GM19035 (cell line): Measurements from ENCODE around the gene SCAF4.
A peak's percentile ranks its signal among the peaks of the same experiment; 100 is the strongest.
"Not testable (repeated sequence)": the region's sequence is repeated elsewhere in the genome, so short reads cannot be mapped to it uniquely, and the experiment has no call there.

Experiments used
- ATAC-seq: cut with Tn5 transposase; IDR thresholded peaks from one replicate; pipeline ENCODE4 v1.9.1; 2021; ENCODE audit not compliant: unreplicated experiment

The SCAF4 gene

DNA sequence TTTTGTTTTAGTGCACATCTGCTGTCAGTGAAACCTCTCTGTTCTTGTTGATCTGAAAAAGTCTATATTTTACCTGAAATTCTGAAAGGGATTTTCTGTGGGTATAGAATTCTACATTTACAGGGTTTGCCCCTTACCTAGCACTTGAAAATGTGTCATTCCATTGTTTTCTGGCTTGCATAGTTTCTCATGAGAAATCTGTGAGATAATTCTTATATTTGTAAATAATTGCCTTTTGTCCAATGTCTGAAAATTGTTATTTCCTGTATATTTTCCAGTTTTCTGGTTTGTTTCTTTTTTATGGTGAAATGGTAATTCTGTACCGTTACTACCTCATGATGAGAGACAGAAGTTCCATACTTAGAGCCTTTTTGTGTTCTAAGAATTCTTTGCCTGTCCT, 11.8 kb upstream of the SCAF4 start:
- no peak for ATAC-seq

DNA sequence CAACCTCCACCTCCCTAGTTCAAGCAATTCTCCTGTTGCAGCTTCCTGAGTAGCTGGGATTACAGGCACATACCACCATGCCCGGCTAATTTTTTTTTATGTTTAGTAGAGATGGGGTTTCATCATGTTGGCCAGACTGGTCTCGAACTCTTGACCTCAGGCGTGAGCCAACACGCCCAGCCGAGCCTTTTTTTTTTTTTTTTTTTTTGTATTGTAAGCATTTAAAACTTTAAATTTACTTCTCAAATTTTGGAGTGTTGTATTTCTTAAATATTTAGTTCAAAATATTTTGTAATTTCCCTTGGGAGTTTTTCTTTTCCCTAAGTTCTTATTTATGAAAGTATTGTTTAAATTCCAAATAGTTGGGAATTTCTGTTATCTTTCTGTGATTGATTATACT, 9.2 kb upstream of the SCAF4 start:
- ATAC-seq = no peak

DNA sequence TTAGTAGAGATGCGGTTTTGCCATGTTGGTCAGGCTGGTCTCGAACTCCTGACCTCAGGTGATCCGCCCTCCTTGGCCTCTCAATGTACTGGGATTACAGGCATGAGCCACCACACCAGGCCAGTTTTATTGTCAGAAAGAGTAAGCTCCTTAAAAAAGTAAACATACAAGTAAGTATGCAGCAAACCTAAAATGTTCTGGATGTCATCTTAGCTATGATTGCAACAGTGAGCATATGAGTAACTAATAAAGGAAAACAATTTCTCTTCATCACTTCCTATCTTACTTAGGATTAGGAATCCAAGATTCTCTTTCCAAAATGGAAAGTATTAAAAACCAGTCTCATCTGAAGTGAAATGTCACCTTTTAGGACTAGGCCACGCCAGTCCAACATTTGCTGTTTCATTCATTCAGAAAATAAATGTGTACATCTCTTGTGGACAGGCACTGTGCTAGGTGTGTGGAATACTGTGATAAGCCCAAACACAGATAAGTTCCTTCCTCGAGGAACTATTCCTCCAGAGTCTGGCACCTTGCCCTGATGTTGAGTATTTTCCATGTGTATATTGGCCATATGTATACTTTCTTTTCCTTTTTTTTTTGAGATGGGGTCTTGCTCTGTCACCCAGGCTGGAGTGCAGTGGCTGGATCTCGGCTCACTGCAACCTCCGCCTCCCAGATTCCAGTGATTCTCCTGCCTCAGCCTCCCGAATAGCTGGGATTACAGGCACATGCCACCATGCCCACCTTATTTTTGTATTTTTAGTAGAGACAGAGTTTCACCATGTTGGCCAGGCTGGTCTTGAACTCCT, 5.9 kb upstream of the SCAF4 start:
- not testable (repeated sequence) for ATAC-seq

DNA sequence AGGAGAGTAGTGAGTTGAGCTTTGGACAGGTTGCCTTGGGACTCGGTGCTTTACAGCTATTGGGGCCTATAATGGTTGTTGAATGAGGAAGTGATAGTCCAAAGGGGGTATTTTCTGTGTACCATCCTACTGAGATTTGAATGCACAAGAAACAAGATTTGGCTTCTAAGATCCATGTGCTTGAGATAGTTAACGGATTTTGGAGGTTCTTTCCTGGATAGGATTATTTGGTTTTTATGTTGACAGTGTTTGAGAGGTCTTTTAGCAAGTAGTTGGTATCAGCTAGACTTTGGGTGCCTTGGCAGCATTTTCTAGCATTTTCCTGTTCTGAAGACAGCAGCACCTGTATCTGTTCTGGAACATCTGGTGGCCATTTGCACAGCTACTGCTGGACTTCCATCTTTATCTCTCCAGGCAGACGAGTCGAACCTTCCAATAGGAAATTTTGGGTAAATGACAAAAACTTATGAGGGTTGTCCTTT, 3.6 kb upstream of the SCAF4 start:
- no peak for ATAC-seq

DNA sequence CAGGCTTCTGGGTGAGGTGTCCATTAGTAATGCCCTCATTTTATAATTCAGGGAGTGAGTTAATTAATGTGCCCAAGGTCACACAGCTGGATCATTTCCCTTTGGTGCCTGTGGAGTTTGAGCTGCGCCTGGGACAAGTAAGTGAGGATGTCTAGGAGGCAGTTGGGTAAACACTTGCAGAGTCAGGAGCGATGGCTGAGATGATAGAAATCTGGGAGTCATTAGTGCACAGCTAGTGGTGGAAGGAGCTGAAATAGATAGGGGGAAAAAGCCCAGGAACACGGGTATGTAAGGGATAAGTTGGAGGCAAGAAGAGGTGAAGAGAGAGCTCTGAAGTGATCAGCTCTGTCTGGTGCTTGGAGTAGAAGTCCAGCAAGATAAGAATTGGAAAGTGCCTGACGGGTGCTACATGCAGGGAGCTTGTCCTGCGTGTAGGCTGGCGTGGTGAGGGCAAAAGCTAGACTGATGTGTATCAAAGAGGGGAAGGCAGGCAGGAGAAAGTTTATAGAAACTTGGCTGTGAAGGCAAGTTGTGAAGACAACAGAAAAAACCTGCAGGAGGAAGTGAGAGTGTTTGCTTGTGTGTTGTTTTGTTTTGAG, 1.7 kb upstream of the SCAF4 start:
- ATAC-seq = no peak

DNA sequence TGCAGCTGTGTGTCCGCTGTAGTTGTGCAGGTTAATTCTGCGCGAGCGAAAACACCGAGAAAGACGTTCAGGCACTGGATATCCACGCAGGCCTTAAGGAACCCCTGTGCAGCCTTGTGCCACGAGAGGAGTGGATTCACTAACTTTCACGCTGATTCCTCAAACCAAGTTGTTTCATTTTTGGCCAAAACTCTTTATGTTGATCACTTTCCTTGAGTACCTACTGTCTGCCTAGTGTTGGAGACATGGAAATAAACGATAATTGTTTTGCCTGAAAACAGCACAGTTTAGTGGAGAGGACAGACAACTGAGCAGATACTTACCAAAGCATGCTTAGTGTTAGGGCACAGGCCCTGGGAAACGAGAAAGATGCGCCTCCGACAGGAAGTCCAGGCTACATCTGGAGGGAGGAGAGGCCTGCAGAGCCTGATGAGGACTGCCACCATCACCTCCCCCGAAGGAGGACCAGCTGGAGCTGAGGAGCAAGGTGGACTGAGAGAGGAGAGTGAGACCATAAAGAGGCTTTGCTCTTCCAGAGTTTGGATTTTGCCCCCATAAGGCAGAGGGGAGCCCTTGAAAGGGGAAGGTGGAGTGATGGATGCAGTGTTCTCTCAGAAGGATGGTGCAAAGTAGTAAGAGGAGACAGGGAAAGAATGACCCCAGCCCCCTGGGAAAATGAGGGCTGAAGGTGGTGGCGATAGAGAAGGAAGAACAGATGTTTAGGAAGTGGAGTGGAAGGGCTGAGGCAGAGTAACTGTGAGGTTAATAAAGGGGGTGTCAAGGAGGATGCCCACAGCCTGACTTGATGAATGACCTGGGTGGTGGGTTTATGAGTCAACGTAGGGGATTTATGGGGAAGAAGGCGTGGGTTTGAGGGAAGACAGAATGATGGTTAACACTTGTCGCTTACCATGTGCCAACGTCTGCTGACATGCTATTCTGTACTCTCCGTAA, 956 bp upstream of the SCAF4 start:
- no peak for ATAC-seq

DNA sequence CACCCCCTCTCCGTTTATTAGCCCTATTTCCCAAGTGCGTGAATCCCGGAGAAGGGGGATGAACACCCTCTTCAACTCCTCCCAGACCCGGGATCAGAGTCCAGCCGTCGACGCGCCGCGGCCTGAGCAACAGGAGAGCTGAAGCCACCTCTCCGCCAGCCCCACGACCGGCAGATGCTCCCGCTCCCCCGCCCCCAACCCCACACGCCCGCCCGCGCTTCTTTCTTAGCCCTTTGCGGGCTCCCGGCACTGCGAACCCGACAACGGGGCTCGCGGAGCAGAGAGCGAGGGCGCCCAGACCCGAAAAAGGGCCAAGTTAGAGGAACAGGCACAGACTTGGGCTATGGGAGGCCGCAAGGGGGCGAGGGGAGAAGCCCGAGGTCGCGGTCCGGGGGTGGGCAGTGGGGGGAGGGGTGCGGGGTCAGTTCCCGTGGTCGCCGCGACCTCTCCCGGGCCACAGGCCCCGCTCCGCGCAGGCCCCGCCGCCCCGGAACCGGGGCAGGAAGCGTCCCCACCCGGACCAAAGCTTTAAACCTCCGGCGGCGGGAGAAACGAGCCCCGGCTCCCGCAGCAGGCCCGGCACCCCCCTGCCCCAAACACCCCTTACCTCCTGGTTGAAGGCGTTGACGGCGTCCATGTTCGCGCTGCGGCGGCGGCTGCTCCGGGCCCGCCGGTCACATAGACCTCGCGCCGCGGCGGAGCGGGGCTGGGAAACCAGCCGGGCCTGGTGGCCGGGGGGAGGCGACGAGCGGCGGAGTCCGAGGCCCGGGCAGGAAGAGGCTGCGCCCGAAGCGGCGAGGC, 662 bp downstream of the SCAF4 start:
- peak; percentile 28 for ATAC-seq

DNA sequence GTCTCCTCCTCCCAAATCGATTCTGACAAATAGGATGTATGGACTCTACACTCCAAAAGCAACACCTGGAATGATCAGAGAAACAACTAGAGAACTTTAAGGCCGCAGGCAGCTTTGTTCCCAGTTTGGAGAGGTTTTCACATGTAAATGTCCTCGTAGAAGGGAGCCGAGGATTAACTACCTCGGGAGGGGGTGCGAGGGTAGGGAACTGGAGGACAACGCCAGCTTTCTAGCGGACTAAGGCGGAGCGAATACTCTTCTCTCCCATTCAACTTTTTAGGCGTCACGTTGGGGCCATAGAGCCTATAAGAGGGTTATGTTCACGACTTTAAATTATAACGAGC, 1.2 kb downstream of the SCAF4 start:
- ATAC-seq = no peak

DNA sequence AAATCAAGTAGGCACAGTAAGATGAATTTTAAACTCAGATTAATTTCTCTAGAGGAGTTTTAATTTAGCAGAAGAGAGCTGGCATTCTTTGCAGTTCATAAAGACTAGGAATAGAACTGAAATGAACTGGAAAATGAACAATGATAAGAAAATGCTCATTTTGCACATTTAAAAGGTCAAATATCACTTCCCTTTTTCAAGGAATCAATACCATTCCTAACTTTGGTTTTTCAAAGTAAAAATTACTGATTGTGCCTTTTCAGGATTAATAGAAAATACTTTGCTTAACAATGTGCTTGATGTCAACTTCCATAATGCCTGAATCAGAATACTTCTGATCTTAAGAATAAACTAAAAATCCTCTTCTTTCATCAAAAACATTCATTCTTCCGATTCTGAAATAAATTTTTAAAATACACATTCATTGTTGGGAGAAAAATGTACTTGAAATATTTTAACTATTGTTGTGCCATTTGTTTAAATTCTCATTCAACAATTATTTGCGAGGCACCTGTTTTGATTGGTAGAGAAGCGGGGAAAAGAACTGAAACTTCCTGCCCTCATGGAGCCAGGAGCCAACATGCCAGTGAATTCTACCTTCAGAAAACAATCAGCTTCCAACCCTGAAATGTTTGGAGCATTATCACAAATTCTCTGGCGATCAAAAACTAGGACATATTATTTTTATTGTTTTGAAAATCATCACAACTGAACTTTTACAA, 2.1 kb downstream of the SCAF4 start:
- ATAC-seq = no peak

DNA sequence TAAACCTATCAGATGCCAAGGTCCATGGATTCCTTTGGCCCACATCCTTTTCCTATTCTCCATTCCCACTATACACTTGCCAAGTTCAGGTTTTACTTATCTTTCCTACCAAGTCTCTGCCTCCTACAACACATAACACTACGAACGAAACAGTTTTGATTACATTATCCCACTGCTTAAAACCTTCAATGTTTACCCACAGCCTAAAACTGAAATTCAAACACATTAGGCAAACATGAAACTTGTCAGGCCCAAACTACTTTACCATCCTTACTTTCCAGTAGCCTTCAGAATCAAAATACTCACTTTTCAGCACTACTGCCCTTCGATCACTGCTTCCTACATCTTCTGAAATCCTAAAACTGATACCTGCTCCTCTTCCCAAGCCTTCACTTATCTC, 3.0 kb downstream of the SCAF4 start:
- no peak for ATAC-seq

DNA sequence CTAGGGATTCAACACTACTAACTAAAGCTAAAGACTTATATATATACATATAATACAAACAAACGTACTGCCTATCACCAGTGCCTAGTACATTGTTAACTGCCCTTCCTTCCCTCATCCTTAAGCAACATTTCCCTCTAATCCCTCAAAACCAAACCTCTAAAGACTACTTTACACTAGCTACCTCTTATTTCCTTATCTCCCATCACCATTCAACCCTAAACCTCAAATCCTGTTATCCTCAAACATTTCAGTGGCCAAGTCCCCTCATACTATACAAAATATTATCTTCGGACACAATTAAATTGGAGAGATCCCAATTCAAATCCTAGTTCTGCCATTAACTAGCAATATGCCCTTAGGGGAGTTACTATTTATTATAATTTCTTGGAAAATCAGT, 3.7 kb downstream of the SCAF4 start:
- ATAC-seq = no peak

DNA sequence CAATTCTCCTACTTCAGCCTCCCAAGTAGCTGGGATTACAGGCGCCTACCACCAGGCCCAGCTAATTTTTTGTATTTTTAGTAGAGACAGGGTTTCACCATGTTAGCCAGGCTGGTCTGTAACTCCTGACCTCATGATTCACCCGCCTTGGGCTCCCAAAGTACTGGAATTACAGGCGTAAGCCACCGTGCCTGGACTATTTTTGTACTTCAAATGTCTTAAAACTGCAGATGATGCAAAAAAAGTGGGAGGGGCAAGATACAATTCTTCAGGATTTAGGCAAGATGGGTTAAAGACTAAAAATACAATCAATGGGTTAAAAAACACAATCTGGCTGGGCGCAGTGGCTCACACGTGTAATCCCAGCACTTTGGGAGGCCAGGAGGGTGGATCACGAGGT, 4.7 kb downstream of the SCAF4 start:
- no peak for ATAC-seq

DNA sequence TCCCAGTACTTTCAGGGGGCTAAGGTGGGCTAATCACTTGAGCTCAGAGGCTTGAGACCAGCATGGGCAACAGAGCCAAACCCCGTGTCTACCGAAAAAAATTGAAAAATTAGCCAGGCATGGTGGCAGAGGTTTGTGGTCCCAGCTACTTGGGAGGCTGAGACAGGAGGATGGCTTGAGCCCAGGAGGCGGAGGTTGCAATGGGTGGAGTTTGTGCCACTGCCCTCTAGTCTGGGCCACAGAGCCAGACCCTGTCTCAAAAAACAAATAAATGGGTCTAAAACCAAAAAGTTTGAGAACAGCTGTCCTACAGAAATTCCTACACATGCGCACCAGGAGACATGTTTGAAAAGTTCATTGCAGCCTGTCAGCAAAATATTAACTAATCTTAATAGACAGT, 5.5 kb downstream of the SCAF4 start:
- ATAC-seq = no peak

DNA sequence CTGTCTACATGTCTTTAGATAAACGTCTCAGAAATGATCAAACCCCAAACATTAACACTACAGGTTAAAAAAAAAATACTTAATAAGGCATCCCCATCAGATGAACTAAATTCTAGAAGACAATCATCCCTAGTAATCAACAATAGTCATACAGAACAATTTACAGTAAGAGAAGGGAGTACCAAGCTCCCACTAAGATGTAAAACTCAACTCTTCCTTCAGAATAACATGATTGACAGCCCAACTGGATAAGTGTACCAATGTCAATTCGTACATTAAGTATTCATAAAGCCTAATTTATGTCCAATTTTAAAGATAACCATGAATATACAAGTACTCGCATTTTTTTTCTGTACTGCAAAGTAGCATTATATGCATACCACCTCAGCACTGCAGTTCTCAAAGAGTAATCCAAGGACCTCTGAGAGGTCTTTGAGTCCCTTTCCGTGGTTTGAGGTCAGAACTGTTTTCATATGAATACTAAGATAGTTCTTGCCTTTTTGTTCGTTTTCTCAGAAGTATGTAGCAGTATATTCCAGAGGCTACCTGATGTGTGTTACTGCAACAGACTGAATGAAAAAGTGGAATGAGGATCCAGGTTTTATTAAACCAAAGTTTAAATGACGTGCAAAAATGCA, 6.6 kb downstream of the SCAF4 start:
- ATAC-seq = no peak

DNA sequence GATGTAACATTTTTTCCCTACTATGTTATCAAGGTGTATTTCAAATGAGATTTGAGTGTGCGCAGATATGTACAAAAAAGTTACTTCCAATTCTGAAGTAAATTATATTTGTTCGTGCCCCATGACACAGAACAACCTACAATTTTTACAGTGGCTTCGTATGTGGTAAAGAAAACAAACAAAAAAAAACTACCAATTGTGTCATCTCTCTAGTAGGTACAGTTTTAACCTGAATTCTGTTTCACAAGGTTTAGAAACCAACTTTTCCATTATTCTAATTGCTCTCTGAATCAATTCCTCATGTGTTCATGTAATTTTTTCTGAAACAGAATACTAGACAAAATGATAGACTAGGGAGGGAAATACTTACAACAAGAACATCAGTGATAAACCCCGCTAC, 7.4 kb downstream of the SCAF4 start:
- no peak for ATAC-seq

DNA sequence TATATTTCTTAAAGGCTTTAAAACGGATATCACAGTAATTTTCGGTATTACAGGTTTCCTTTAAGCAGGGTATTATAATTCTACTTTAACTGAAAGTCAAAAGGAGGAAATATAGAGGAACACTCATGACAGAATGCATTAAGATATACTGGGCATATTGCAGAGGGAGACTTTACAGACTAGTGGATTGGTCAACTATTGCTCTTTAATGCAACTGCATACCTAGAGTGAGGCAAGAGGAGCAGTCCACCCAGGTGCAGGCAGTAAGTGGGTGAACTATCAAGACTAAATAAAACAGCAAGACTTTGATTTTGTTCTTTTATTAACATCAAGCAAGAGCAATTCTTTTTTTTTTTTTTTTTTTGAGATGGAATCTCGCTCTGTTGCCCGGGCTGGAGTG, 10.5 kb downstream of the SCAF4 start:
- ATAC-seq = no peak

DNA sequence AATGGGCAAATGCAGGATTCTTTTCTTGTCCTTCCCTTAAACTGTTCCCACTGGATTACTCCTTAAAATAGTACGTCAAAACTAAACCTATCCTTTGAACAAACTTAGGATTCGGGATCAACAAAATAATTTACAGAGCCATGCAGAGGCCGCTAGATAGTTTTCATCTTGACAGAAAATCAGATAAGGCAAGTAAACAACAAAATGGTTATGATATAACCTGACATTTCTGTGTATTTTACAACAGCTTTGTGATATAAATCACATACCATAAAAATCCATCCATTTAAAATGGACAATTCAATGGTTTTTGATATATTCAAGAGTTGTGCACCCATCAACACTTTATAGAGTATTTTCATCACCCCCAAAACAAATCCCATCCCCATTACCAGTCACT, 11.2 kb downstream of the SCAF4 start:
- ATAC-seq = no peak

DNA sequence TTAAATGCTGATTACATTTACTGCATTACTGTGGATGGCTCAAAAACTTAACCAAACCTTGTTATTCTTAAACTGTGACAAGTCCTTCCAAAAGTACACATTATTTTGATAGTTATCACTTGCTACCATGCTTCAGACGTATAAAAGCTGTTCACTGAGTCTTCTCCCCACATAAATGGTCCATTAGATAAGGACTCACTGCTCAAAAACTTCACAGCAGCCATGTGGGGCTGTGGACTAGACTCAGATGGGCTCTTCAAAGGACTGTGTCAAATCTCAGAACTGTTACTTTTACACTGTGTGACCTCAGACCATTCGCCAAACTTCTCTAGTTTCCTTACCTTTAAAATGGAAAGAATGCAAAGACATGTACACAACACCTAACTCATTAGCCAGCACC, 11.6 kb downstream of the SCAF4 start:
- ATAC-seq = no peak

DNA sequence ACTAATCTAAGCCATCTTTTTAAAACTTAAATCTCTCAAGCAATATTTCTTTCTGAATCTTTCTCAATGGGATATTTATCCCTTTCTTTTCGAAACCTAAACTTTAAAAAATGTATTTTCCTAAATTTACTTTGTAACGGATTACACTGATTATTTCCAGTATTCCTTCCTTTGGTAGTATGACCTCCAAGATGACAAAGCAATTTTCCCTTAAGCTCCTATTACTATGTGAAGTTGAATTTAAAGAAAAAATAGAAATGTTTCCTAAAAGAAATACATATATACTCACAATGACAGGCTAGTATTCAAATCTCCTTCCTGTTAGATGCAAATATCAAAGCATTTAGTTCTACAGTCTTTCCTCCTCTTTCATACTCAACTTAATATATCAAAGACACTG, 15.8 kb downstream of the SCAF4 start:
- ATAC-seq = no peak
